OCI-LY1 (cell line): Measurements from ENCODE around the gene PXT1.

ENCODE experiments used
- H2AFZ ChIP-seq: fragments of 200-600 bp; sonication (generic), shearing (Covaris generic); 2 replicates; pipeline ENCODE4 v1.6.0; 2014; ENCODE audit warnings: antibody characterized with exemption, mild to moderate bottlenecking, low read length
- H3F3A ChIP-seq: fragments of 200-600 bp; sonication (generic), shearing (Covaris generic); 2 replicates; pipeline ENCODE4 v1.6.0; 2014; ENCODE audit warnings: mild to moderate bottlenecking, antibody characterized with exemption, low read length, moderate library complexity; ENCODE audit not compliant: insufficient read depth
- H3K27ac ChIP-seq: fragments of 200-600 bp; sonication (generic); 2 replicates; pipeline ENCODE4 v1.5.1; 2014; ENCODE audit warnings: low read length, mixed run types, mild to moderate bottlenecking, low read depth; ENCODE audit not compliant: poor library complexity, severe bottlenecking
- H3K27me3 ChIP-seq: fragments of 200-600 bp; sonication (generic); 2 replicates; pipeline ENCODE4 v1.6.0; 2014; ENCODE audit warnings: antibody characterized with exemption, mild to moderate bottlenecking, low read length, moderate library complexity; ENCODE audit not compliant: insufficient read depth
- H3K36me3 ChIP-seq: fragments of 200-600 bp; sonication (generic); 2 replicates; pipeline ENCODE4 v1.6.1; 2014; ENCODE audit warnings: mild to moderate bottlenecking, antibody characterized with exemption, low read length, moderate library complexity, mixed read lengths; ENCODE audit not compliant: insufficient read depth
- H3K4me1 ChIP-seq: fragments of 200-600 bp; sonication (generic); 2 replicates; pipeline ENCODE4 v1.5.1; 2014; ENCODE audit warnings: mild to moderate bottlenecking, low read length, moderate library complexity; ENCODE audit not compliant: insufficient read depth, severe bottlenecking
- H3K4me2 ChIP-seq: fragments of 200-600 bp; sonication (generic), shearing (Covaris generic); 2 replicates; pipeline ENCODE4 v1.6.1; 2014; ENCODE audit warnings: low read length
- H3K4me3 ChIP-seq: fragments of 200-600 bp; sonication (generic); 2 replicates; pipeline ENCODE4 v1.5.1; 2014; ENCODE audit warnings: low read length, low read depth, mild to moderate bottlenecking, mixed read lengths; ENCODE audit not compliant: poor library complexity, severe bottlenecking
- H3K79me2 ChIP-seq: fragments of 200-600 bp; shearing (Covaris generic); 2 replicates; pipeline ENCODE4 v1.6.1; 2016; ENCODE audit warnings: mixed run types, low read length, mixed read lengths; ENCODE audit not compliant: insufficient read depth
- H3K9ac ChIP-seq: fragments of 200-600 bp; sonication (generic), shearing (Covaris generic); 2 replicates; pipeline ENCODE4 v1.6.1; 2014; ENCODE audit warnings: mild to moderate bottlenecking, low read length, mixed read lengths
- H3K9me2 ChIP-seq: fragments of 200-600 bp; sonication (generic), shearing (Covaris generic); 2 replicates; pipeline ENCODE4 v1.6.1; 2014; ENCODE audit warnings: low read depth, mild to moderate bottlenecking, low read length, mixed read lengths
- H3K9me3 ChIP-seq: fragments of 200-600 bp; shearing (Covaris generic); 2 replicates; pipeline ENCODE4 v1.6.1; 2014; ENCODE audit warnings: low read length, mixed read lengths
- H4K20me1 ChIP-seq: fragments of 200-600 bp; sonication (generic), shearing (Covaris generic); 2 replicates; pipeline ENCODE4 v1.6.0; 2016; ENCODE audit warnings: mild to moderate bottlenecking, low read length; ENCODE audit not compliant: insufficient read depth
- CTCF ChIP-seq: fragments of 200-600 bp; sonication (generic), shearing (Covaris generic); IDR thresholded peaks from 2 replicates; pipeline ENCODE4 v1.5.1; 2017; ENCODE audit warnings: mild to moderate bottlenecking, antibody characterized with exemption, low read length, moderate library complexity, mixed read lengths
- EZH2 ChIP-seq: fragments of 200-600 bp; sonication (generic), shearing (Covaris generic); IDR thresholded peaks from 2 replicates; pipeline ENCODE4 v1.8.0; 2017; ENCODE audit warnings: borderline replicate concordance, mixed run types, mild to moderate bottlenecking, antibody characterized with exemption, low read length, moderate library complexity, mixed read lengths

Gene PXT1

DNA sequence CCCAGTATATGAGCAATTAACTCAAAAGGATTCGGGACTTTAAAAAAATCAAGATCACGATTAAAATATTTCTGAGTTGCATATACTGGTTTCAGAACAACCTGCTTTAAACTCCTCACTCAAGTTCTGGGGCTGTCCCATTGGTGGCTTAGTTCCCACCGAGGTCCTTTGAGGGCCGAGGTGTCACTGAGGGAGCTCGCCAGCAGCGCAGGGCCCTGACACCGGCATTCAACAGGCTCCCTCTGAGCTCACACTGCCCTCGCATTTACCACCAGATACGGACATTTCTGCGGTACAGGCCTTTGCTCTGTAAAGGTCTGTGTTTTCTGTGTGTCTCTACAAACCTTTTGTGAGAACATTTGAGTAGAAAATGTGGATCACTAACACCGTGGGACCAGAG, 81.6 kb downstream of the PXT1 start:
- Histone ChIP-seq H3K4me3 (no peak overlapping the region), H3K36me3 (no peaks in the 10 kb centered on the region), H3K9me3 (no peaks in the 10 kb centered on the region), H4K20me1 (no peaks in the 10 kb centered on the region), H3K79me2 (no peaks in the 10 kb centered on the region), H3K4me2 (no peak overlapping the region), H3K4me1 (peaks cover 7% of the 10 kb centered on the region), H3F3A (no peaks in the 10 kb centered on the region), H3K9ac (no peak overlapping the region), H2AFZ (no peak overlapping the region), H3K27ac (no peak overlapping the region), H3K9me2 (no peaks in the 10 kb centered on the region), H3K27me3 (no peaks in the 10 kb centered on the region)
- TF ChIP-seq EZH2 (no peak), CTCF (no peak)

- Histone ChIP-seq H2AFZ (no peak overlapping the region), H3K9ac (no peak overlapping the region), H3K79me2 (no peaks in the 10 kb centered on the region), H3K27ac (no peak overlapping the region), H3K27me3 (no peaks in the 10 kb centered on the region), H3K9me3 (no peaks in the 10 kb centered on the region), H3K36me3 (no peaks in the 10 kb centered on the region), H3K4me3 (no peak overlapping the region), H4K20me1 (no peaks in the 10 kb centered on the region), H3K4me2 (no peak overlapping the region), H3K4me1 (peaks cover 7% of the 10 kb centered on the region), H3F3A (no peaks in the 10 kb centered on the region), H3K9me2 (no peaks in the 10 kb centered on the region)
- TF ChIP-seq CTCF: peak; percentile 86
- no peak for TF ChIP-seq EZH2
These were observed 82.2 kb downstream of the PXT1 start for GRCh38 chr6:36360241-36361054.

GRCh38 chr6:36358226-36358915, 84.3 kb downstream of the PXT1 start:
- H3K4me1 ChIP-seq: peaks cover 7% of the 10 kb centered on the region
- no peaks in the 10 kb centered on the region for H3F3A ChIP-seq
- no peaks in the 10 kb centered on the region for H3K36me3 ChIP-seq
- no peak overlapping the region for H3K4me3 ChIP-seq
- no peaks in the 10 kb centered on the region for H3K9me3 ChIP-seq
- no peaks in the 10 kb centered on the region for H3K27me3 ChIP-seq
- no peaks in the 10 kb centered on the region for H4K20me1 ChIP-seq
- no peaks in the 10 kb centered on the region for H3K79me2 ChIP-seq
- H3K4me2 ChIP-seq: no peak overlapping the region
- TF ChIP-seq CTCF: no peak
- no peak for TF ChIP-seq EZH2
- H3K9me2 ChIP-seq: no peaks in the 10 kb centered on the region
- H2AFZ ChIP-seq: no peak overlapping the region
- H3K27ac ChIP-seq: no peak overlapping the region
- no peak overlapping the region for H3K9ac ChIP-seq
